Mesodermal cell (in vitro differentiated cells): Measurements from ENCODE around the gene DNMT1.
A peak's percentile ranks its signal among the peaks of the same experiment; 100 is the strongest.

ENCODE experiments used
- H3K27ac ChIP-seq: 2 replicates; pipeline ENCODE4 v1.7.0; 2013; ENCODE audit warnings: mild to moderate bottlenecking, low read depth, low read length, moderate library complexity; ENCODE audit not compliant: severe bottlenecking
- H3K36me3 ChIP-seq: 2 replicates; pipeline ENCODE4 v1.7.1; 2013; ENCODE audit warnings: mild to moderate bottlenecking, low read length, moderate library complexity; ENCODE audit not compliant: control insufficient read depth, insufficient read depth
- H3K4me1 ChIP-seq: one replicate; pipeline ENCODE4 v1.7.1; 2013; ENCODE audit warnings: mild to moderate bottlenecking, low read length; ENCODE audit not compliant: insufficient read depth, control insufficient read depth, poor library complexity, severe bottlenecking
- H3K4me3 ChIP-seq: 2 replicates; pipeline ENCODE4 v1.7.0; 2013; ENCODE audit warnings: low read length, control low read depth, mild to moderate bottlenecking; ENCODE audit not compliant: insufficient read depth, poor library complexity, severe bottlenecking; ENCODE audit errors: extremely low read depth
- H3K9me3 ChIP-seq: 2 replicates; pipeline ENCODE4 v1.7.1; 2013; ENCODE audit warnings: mild to moderate bottlenecking, low read length, moderate library complexity; ENCODE audit not compliant: control insufficient read depth
- WGBS, 2 experiments: methylation state at CpG; one replicate each; pipeline ENCODE4 v1.1.5; 2013; ENCODE audit warnings: missing lambda C conversion rate in 2 of 2; ENCODE audit not compliant: insufficient coverage in 2 of 2; 5-methylcytosine and 5-hydroxymethylcytosine counted together

DNMT1 gene

DNA sequence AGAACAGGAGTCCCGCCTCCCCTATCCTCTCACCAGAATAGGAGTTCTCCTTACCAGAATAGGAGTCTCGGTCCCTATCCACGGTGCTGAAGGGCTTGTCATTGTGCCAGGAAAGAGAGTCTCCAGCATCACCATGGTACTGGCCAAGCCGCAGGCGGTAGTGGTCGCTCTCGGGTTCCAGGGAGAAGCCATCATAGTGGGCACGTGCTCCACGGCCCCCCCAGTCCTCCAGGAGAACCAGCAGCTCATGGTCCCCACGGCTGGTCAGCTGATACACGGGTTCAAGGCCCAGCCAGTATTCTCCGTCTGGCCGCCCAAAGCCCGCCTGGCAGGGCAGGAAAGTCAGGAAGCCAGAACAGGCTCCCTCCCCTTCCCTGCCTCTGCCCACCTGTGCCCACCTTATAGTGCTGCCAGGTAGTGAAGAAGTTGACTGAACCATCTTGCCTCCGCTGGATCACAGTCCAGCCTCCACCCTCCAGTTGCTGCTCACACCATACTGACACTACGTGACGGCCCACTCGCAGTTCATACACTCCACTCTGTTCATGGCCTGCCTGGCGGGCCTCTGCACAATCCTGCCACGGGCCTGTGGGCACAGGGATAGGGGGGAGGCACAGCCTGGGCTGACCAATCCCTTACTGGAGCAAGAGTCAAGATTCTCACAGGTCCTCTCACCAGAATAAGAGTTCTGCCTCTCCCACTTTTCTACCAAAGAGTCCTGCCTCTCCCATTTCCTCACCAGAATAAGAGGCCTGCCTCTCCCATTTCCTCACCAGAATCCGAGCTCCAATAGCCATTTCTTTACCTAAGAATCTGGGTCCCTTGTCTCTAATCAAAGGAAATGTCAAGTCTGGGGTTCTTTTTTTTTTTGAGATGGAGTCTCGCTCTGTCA lies 101.2 kb downstream of the DNMT1 start:
- no peak overlapping the region for H3K4me3 ChIP-seq
- no peaks in the 10 kb centered on the region for H3K4me1 ChIP-seq
- WGBS, 2 experiments, result 83 to 84% methylated on average over 16 to 18 of the region's 22 CpGs
- H3K9me3 ChIP-seq, result peaks cover 6% of the 10 kb centered on the region
- no peak overlapping the region for H3K27ac ChIP-seq
- H3K36me3 ChIP-seq, result no peaks in the 10 kb centered on the region

DNA sequence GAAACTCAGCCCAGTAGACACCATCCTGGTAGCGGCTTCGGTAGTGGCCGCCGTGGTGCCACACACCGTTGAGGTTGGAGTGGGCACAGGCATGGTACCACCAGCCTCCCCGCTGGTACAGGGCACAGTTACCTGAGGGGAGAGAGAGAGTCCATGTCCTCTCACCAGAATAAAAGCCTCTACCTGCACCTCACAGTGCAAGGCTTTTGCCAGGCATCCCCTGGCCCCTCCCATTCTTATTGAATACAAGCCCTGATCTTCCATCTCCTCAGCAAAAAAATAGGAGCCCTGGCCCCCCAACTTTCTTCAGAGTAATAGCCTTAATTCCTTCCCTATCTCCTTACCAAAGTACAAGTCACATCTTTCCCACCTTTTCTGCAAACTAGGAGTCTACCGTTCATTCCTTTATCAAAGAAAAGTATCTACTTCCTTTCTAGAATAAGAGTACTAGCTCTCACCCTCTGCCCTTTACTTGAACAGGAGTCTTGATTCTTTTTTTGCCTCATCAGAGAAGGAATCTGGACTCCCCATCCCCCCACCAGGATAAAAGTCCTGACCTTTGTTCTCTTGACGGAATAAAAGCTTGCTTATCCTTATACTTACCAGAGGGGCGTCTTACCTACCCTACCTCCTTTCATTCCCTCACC lies 102.0 kb downstream of the DNMT1 start:
- Histone ChIP-seq H3K36me3 (no peaks in the 10 kb centered on the region), H3K4me1 (no peaks in the 10 kb centered on the region), H3K9me3 (peaks cover 6% of the 10 kb centered on the region), H3K4me3 (no peak overlapping the region), H3K27ac (no peak overlapping the region)
- WGBS, 2 experiments, result 70 to 85% methylated on average over 5 to 9 of the region's 9 CpGs

DNA sequence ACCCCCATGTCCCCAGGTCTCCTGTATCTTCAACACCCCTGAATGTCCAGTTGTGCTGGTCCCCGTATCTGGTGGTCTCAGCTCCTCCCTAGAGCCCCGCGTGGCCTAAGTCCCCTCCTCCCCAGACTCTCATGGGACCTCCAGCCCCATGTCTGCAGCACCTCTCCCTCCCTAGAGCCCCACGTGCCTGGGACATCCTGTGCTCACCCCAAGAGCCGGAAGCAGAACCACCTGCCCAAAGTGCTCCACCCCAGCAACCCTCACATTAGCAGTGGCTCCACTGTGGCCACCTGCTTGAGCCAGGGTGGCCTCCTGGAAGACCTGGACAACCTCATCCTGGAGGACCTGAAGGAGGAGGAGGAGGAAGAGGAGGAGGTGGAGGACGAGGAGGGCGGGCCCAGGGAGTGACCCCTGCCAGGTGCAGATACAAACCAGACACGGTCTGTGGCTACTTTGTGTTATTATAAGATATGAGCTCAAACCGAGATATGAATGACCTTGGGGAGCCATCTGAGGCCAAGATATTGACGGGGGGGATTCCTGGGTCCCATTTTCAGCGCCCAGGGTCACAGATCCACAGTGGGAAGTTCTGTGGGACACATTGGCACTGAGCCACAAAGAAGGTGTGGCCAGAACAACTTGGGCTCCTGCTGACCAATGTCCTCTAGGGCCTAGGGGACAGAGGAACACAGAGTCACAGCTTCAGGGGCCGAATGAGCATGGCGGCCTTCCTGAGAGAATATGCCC lies 102.7 kb downstream of the DNMT1 start:
- Histone ChIP-seq H3K4me3 (no peak overlapping the region), H3K4me1 (no peaks in the 10 kb centered on the region), H3K9me3 (peaks cover 6% of the 10 kb centered on the region), H3K27ac (no peak overlapping the region), H3K36me3 (no peaks in the 10 kb centered on the region)
- WGBS, 2 experiments, result 80 to 89% methylated on average over 10 to 13 of the region's 13 CpGs

DNA sequence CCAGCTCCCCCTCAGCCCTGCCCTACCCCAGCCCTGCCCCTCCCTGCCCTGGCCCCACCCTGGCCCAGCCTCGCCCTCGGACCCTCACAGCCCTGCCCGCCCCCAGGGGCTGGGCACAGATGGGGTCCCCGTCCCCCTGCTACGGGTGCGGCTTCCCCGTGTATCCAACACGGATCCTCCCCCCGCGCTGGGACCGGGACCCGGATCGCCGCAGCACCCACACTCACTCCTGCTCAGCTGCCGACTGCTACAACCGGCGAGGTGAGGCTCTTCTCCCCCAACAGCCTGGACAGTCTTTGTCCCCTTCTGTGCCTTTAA lies 103.4 kb downstream of the DNMT1 start:
- 85 to 93% methylated on average over 14 of the region's 17 CpGs for WGBS, 2 experiments
- Histone ChIP-seq H3K9me3 (peaks cover 6% of the 10 kb centered on the region), H3K4me3 (no peak overlapping the region), H3K4me1 (peaks cover 5% of the 10 kb centered on the region), H3K36me3 (no peaks in the 10 kb centered on the region), H3K27ac (no peak overlapping the region)

DNA sequence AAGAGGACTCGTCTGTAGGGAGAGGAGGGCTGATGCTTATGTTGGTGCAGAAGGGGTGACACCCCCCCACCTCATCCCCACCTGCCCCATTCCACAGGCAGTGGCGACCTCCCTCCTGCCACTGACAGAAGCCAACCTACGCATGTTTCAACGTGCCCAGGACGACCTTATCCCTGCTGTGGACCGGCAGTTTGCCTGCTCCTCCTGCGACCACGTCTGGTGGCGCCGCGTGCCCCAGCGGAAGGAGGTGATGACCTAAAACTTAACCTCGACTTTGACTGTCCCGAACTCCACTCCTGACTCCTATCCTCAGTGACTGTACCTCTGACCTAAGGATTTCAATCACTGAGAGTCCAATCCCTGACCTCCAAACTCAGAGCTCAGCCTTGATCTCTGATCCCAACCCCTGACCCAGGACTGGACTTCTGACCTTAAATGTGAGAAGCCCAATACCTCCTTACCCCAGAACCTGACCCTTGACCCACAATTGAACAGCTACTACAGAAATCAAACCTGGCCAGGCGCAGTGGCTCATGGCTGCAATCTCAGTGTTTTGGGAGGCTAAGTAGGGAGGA lies 104.9 kb downstream of the DNMT1 start:
- no peak overlapping the region for H3K4me3 ChIP-seq
- peaks cover 7% of the 10 kb centered on the region for H3K4me1 ChIP-seq
- H3K36me3 ChIP-seq, result no peaks in the 10 kb centered on the region
- no peaks in the 10 kb centered on the region for H3K9me3 ChIP-seq
- H3K27ac ChIP-seq, result no peak overlapping the region
- WGBS, 2 experiments, result 72 to 84% methylated on average over 10 to 14 of the region's 15 CpGs

DNA sequence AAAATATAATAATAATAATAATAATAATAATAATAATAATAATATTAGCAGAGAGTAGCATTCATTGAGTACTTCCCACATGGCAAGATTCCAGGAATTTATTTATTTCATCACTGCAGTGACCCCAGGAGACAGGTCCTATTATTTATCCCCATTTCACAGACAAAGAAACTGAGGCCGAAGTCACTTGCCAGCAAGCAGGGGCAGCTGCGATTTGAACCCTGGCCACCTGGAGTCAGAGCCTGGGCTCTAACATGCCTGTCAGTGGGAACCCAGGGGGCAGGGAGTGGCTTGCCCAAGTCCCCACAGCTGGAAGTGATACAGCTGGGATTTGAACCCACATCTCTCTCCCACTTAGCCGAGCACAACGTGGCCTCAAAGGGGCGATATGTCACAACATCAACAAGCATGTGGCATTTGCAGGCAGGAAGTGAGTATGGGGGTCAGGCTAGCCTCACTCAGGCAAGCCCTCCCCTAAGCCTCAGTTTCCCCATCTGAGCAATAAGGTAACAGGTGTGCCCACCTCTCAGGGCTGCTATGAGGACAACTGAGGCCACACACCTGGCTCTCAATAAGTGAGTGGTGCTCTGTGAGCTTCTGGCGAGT lies 105.7 kb downstream of the DNMT1 start:
- WGBS, 2 experiments, result 82 to 85% methylated on average over 5 to 6 of the region's 6 CpGs
- H3K36me3 ChIP-seq, result no peaks in the 10 kb centered on the region
- H3K4me1 ChIP-seq, result peaks cover 7% of the 10 kb centered on the region
- no peak overlapping the region for H3K27ac ChIP-seq
- no peaks in the 10 kb centered on the region for H3K9me3 ChIP-seq
- H3K4me3 ChIP-seq, result no peak overlapping the region

DNA sequence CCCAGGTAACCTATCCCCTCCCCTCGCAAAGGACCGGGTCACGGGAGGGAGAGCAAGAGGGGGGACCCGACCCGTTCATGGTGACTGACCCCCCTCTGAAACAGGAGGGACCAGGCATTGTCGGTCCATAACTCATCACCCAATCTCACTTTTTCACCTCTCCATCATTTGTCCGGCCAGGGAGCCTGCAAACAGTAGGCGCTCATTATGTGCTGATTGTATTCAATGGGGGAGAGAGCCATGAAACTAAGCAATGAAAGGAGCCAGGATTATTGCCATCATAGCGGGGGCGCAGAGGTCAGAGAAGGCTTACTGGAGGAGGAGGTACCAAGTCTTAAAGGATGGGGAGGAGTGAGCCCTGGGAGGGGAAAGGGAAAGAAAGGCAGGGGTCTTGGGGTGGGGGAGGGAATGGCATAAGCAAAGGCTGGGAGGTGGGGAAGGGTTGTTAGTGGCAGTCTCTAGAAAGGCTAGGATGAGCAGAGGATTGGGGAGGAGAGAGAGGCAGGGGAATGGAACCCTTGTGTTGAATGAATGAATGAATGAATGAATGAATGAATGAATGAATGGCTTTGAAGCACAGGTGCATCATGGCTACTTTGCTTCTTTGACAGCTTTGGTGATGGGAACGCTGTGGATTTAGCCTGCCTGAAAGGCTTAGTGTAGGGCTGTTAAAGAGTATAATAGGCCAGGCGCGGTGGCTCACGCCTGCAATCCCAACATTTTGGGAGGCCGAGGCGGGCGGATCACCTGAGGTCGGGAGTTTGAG lies 107.3 kb downstream of the DNMT1 start:
- H3K36me3 ChIP-seq, result no peaks in the 10 kb centered on the region
- 60 to 85% methylated on average over 8 to 12 of the region's 18 CpGs for WGBS, 2 experiments
- H3K27ac ChIP-seq, result no peak overlapping the region
- no peaks in the 10 kb centered on the region for H3K9me3 ChIP-seq
- H3K4me1 ChIP-seq, result peaks cover 7% of the 10 kb centered on the region
- no peak overlapping the region for H3K4me3 ChIP-seq

DNA sequence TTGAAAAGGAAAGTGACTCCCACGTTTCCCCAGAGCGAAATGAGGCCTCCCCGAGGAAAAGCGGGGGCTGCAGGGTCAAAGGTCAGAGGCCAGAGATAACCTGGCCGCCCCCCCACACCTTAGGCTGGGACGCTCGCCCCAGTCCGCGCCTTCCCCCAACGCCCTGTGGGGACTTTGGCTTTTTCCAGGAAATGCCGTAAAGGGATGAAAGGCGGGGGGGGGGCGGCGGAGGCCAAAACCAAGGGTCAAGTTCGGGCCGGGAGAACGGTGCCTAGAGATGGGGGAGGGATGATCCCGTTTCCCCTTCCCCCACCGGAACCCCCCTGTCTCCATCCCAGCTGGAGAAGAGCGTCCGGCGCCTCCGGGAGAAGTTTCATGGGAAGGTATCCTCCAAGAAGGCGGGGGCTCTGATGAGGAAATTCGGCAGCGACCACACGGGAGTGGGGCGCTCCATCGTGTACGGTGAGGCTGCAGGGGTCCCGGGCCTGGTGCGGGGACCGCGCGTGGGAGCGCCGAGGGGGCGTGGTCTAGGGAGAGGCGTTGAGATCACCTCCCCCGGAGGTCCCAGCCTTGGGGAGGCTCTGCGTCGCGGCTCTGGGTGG lies 108.1 kb downstream of the DNMT1 start:
- Histone ChIP-seq H3K9me3 (no peaks in the 10 kb centered on the region), H3K4me1 (peaks cover 7% of the 10 kb centered on the region), H3K4me3 (peak overlapping the region; percentile 51), H3K36me3 (no peaks in the 10 kb centered on the region), H3K27ac (no peak overlapping the region)
- 9% methylated on average over 12 to 14 of the region's 43 CpGs for WGBS, 2 experiments

DNA sequence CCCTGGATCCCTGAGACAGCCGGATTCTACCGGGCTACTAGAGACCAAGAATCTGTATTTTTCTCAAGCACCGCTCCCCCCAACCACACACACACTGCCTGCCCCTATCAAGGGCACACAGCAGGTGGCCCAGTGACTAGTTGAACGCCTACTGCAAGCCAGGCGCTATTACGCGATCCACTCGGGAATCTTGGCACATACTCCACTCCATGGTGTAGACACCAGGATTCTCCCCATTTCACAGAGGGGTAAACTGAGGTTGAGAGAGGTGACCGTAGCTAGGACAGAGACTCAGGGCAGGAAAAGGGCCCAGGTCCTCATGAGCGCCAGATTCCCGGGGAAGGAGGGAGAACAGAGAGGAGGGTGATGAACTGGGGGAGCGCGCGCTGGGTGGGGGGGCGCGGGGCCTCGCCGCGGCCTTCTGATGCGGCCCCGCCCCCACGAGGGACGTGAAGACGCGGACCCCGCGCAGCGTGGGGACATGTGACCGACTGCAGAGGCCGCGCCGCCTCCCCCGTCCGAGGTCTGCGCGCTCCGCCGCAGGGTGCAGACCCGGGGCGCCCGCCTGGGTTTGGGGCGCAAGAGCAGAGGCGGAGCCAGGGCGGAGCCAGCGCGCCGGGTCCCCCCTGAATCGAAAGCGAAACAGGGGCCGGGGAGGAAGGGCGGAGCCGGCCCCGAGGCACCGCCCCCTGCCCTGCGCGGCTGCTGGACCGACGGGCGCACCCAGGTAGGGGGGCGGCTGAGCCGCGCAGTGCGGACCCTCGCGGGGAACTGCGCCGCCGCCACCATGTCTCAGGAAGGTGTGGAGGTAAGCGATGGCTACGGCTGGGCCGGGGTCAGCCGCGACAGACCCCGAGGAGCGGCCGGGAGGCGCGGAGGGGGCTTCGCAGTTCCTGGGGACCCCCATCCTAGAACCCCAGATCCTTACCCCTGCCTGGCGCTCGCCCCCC lies 108.8 kb downstream of the DNMT1 start, which contains the start of gene SHFL:
TSS of gene SHFL (plus strand) at position 677 of the 950 bp plus-strand sequence. CDS start at position 788, 111 bp downstream.
- Histone ChIP-seq H3K9me3 (no peaks in the 10 kb centered on the region), H3K36me3 (no peaks in the 10 kb centered on the region), H3K4me1 (peaks cover 7% of the 10 kb centered on the region), H3K27ac (no peak within 1 kb of the TSS), H3K4me3 (peak within 1 kb of the TSS; percentile 51)
- WGBS, 2 experiments, result 5% methylated on average over 38 to 58 of the region's 81 CpGs
